Measurements from ENCODE around the gene MFAP5. TPM values are rescaled to one million over a fixed set of nuclear protein-coding genes. Genes with fewer than 3 reads are reported as not detected.

MFAP5 gene
- polyA plus RNA-seq, 1 donor from 2014 or later: not detected

- Histone ChIP-seq H3K9me2 (ENCODE audit: insufficient read depth, low read length) (no peaks in the 10 kb centered on the region), H3K9me3 (ENCODE audit: low read length) (no peaks in the 10 kb centered on the region), H3K9ac (ENCODE audit: low read length) (peak overlapping the region; percentile 98), H3K27ac (ENCODE audit: low read length) (no peak overlapping the region), H3K27me3 (ENCODE audit: insufficient read depth, low read depth, low read length) (no peaks in the 10 kb centered on the region), H2AFZ (ENCODE audit: low read depth, low read length) (no peak overlapping the region), H3F3A (ENCODE audit: insufficient read depth, low read length, poor library complexity, severe bottlenecking) (peaks cover 5% of the 10 kb centered on the region), H4K20me1 (ENCODE audit: insufficient read depth) (peaks cover 19% of the 10 kb centered on the region), H3K79me2 (replicated peaks; ENCODE audit: insufficient read depth, low read length) (peaks cover 72% of the 10 kb centered on the region), H3K36me3 (ENCODE audit: insufficient read depth, low read length) (no peaks in the 10 kb centered on the region), H3K4me3 (ENCODE audit: low read length) (peak overlapping the region; percentile 96), H3K4me2 (ENCODE audit: low read length) (peak overlapping the region; percentile 76)
- TF ChIP-seq MXI1 (conservative IDR thresholded peaks at IDR 0.05; ENCODE audit: poor library complexity, severe bottlenecking) (no peak), CTCF (IDR thresholded peaks at IDR 0.05; ENCODE audit: poor library complexity, severe bottlenecking) (no peak), SMC3 (conservative IDR thresholded peaks at IDR 0.05; ENCODE audit: poor library complexity) (no peak), RAD21 (conservative IDR thresholded peaks at IDR 0.05) (no peak), POLR2AphosphoS5 (IDR thresholded peaks at IDR 0.05) (no peak), EP300 (conservative IDR thresholded peaks at IDR 0.05; ENCODE audit: poor library complexity, severe bottlenecking) (no peak), TAF1 (IDR thresholded peaks at IDR 0.05; ENCODE audit: low read depth) (no peak), REST (IDR thresholded peaks at IDR 0.05; ENCODE audit: borderline replicate concordance) (no peak), EZH2 (IDR thresholded peaks at IDR 0.05; ENCODE audit: borderline replicate concordance, insufficient read depth, low read length, poor library complexity, severe bottlenecking) (no peak)
These were observed 37.1 kb upstream of the MFAP5 start for GRCh38 chr12:8699714-8700113.

GRCh38 chr12:8698879-8699278, 36.3 kb upstream of the MFAP5 start:
- Histone ChIP-seq H3K27me3 (ENCODE audit: insufficient read depth, low read depth, low read length) (no peaks in the 10 kb centered on the region), H3K9ac (ENCODE audit: low read length) (peak overlapping the region; percentile 98), H3F3A (ENCODE audit: insufficient read depth, low read length, poor library complexity, severe bottlenecking) (peaks cover 5% of the 10 kb centered on the region), H3K9me2 (ENCODE audit: insufficient read depth, low read length) (no peaks in the 10 kb centered on the region), H2AFZ (ENCODE audit: low read depth, low read length) (no peak overlapping the region), H3K4me3 (ENCODE audit: low read length) (peak overlapping the region; percentile 96), H4K20me1 (ENCODE audit: insufficient read depth) (peaks cover 19% of the 10 kb centered on the region), H3K79me2 (replicated peaks; ENCODE audit: insufficient read depth, low read length) (peaks cover 64% of the 10 kb centered on the region), H3K36me3 (ENCODE audit: insufficient read depth, low read length) (no peaks in the 10 kb centered on the region), H3K9me3 (ENCODE audit: low read length) (no peaks in the 10 kb centered on the region), H3K27ac (ENCODE audit: low read length) (peak overlapping the region; percentile 94), H3K4me2 (ENCODE audit: low read length) (peak overlapping the region; percentile 76)
- TF ChIP-seq EP300 (conservative IDR thresholded peaks at IDR 0.05; ENCODE audit: poor library complexity, severe bottlenecking): no peak
- TF ChIP-seq TAF1 (IDR thresholded peaks at IDR 0.05; ENCODE audit: low read depth): no peak
- TF ChIP-seq CTCF (IDR thresholded peaks at IDR 0.05; ENCODE audit: poor library complexity, severe bottlenecking): no peak
- TF ChIP-seq RAD21 (conservative IDR thresholded peaks at IDR 0.05): no peak
- TF ChIP-seq SMC3 (conservative IDR thresholded peaks at IDR 0.05; ENCODE audit: poor library complexity): no peak
- no peak for TF ChIP-seq REST (IDR thresholded peaks at IDR 0.05; ENCODE audit: borderline replicate concordance)
- TF ChIP-seq EZH2 (IDR thresholded peaks at IDR 0.05; ENCODE audit: borderline replicate concordance, insufficient read depth, low read length, poor library complexity, severe bottlenecking): no peak

Data from neural cell (in vitro differentiated cells).